MCF 10A (cell line): ENCODE measurements around the gene ZSCAN5A. TPM values are rescaled to one million over a fixed set of nuclear protein-coding genes. Genes with fewer than 3 reads are reported as not detected.
"Not testable (repeated sequence)": the region's sequence is repeated elsewhere in the genome, so short reads cannot be mapped to it uniquely, and the experiment has no call there.

Experiments
- BruUV-seq: library from RNA; stranded (reverse); fragments of 400-500 nt; replicated peaks from 2 replicates; lab custom pipeline; 2021; lab: Mats Ljungman, UMichigan
- CTCF ChIA-PET: fragments of 300-600 bp; sonication (Branson Sonifier 250); formaldehyde crosslinking; extraction: SDS; loops from one replicate; lab custom pipeline; 2021; ENCODE audit warnings: antibody characterized with exemption, inconsistent platforms; lab: Yijun Ruan, JAX
- POLR2A ChIA-PET: fragments of 300-600, 350-650 bp; sonication (Branson Sonifier 250); formaldehyde crosslinking; extraction: SDS; loops from one replicate; lab custom pipeline; 2020; ENCODE audit warnings: antibody characterized with exemption, inconsistent platforms; lab: Yijun Ruan, JAX
- DNase-seq: peaks from one replicate; pipeline ENCODE4 v3.0.0-alpha.2; 2018; ENCODE audit not compliant: unreplicated experiment
- H3K27ac Mint-ChIP-seq: one replicate; pipeline ENCODE4 v1.8.0; 2022; ENCODE audit warnings: mild to moderate bottlenecking, low read depth, mixed read lengths; ENCODE audit not compliant: unreplicated experiment
- H3K27me3 Mint-ChIP-seq: one replicate; pipeline ENCODE4 v1.8.0; 2022; ENCODE audit warnings: mixed read lengths; ENCODE audit not compliant: insufficient read depth, unreplicated experiment
- H3K36me3 Mint-ChIP-seq: one replicate; pipeline ENCODE4 v1.8.0; 2022; ENCODE audit warnings: mild to moderate bottlenecking, moderate library complexity, mixed read lengths; ENCODE audit not compliant: insufficient read depth, unreplicated experiment
- H3K4me1 Mint-ChIP-seq: one replicate; pipeline ENCODE4 v1.8.0; 2022; ENCODE audit warnings: mixed read lengths; ENCODE audit not compliant: insufficient read depth, unreplicated experiment
- H3K4me3 Mint-ChIP-seq: one replicate; pipeline ENCODE4 v1.8.0; 2022; ENCODE audit warnings: mild to moderate bottlenecking, moderate library complexity, mixed read lengths; ENCODE audit not compliant: unreplicated experiment
- H3K9me3 Mint-ChIP-seq: one replicate; pipeline ENCODE4 v1.8.0; 2022; ENCODE audit warnings: mixed read lengths; ENCODE audit not compliant: unreplicated experiment
- intact Hi-C: fragments of 100-400 bp; cut with micrococcal nuclease; formaldehyde crosslinking; loops from 2 replicates; pipeline ENCODE4 v1.14.1; 2022
- total RNA-seq: library from RNA; stranded (reverse); gene quantifications from 2 replicates; pipeline ENCODE4 v1.2.3, GENCODE V29; 2022
- TF ChIP-seq, protein P1 (sequence below): fragments of 200-600 bp; IDR thresholded peaks from one replicate; pipeline ENCODE4 v1.8.0; 2022; ENCODE audit warnings: antibody characterized with exemption, mild to moderate bottlenecking; ENCODE audit not compliant: unreplicated experiment

The ZSCAN5A gene
- total RNA-seq, 1 experiment from 2014 or later, result 8.1 TPM

DNA sequence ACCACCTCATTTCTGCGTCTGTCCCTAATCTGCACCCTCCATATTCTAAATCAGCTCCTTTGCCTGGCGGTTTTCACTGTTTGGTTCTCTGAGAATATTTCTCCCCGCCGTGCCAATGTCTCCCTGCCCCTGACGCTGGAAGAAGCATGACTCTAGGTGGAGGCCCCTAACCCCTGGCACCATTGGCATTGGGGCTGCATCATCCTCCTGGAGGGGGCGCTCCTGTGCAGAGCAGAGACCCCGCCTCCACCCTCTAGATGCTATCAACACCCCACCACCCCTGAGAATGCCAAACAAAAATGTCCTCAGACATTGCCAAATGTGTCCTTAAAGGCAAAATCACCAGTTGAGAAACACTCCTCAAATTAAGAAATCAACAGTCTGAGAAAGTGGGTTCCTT is 123.5 kb downstream of the ZSCAN5A start:
- no peak overlapping the region for H3K4me3 Mint-ChIP-seq
- no peak overlapping the region for H3K27ac Mint-ChIP-seq
- no TSS peak for BruUV-seq
- ChIA-PET CTCF (no interaction called here), POLR2A (no interaction called here)
- H3K9me3 Mint-ChIP-seq, result no peaks in the 10 kb centered on the region
- no peak for DNase-seq
- intact Hi-C loops, result no loop called here
- TF ChIP-seq, protein P1, sequence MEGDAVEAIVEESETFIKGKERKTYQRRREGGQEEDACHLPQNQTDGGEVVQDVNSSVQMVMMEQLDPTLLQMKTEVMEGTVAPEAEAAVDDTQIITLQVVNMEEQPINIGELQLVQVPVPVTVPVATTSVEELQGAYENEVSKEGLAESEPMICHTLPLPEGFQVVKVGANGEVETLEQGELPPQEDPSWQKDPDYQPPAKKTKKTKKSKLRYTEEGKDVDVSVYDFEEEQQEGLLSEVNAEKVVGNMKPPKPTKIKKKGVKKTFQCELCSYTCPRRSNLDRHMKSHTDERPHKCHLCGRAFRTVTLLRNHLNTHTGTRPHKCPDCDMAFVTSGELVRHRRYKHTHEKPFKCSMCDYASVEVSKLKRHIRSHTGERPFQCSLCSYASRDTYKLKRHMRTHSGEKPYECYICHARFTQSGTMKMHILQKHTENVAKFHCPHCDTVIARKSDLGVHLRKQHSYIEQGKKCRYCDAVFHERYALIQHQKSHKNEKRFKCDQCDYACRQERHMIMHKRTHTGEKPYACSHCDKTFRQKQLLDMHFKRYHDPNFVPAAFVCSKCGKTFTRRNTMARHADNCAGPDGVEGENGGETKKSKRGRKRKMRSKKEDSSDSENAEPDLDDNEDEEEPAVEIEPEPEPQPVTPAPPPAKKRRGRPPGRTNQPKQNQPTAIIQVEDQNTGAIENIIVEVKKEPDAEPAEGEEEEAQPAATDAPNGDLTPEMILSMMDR, result no peak
- H3K4me1 Mint-ChIP-seq, result no peaks in the 10 kb centered on the region
- H3K36me3 Mint-ChIP-seq, result no peaks in the 10 kb centered on the region
- H3K27me3 Mint-ChIP-seq, result no peaks in the 10 kb centered on the region

DNA sequence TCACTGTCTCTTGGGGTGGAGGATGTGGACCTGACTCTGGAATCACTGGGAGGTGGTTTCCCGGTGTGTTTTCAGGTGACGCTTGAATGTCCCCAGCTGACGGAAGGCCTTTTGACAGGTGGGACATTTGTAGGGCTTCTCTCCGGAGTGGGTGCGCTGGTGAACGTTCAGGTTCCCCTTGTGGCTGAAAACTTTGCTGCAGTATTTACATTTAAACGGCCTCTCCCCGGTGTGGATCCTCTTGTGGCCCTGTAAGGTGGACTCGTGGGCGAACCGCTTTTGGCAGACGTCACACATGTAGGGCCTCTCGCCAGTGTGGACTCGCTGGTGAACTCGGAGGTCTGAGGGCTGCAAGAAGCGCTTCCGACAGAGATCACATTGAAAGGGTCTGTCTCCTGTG is 124.9 kb downstream of the ZSCAN5A start:
- no peaks in the 10 kb centered on the region for H3K9me3 Mint-ChIP-seq
- no peaks in the 10 kb centered on the region for H3K27me3 Mint-ChIP-seq
- ChIA-PET POLR2A (no interaction called here), CTCF (no interaction called here)
- H3K4me3 Mint-ChIP-seq, result no peak overlapping the region
- BruUV-seq, result no TSS peak
- no peak overlapping the region for H3K27ac Mint-ChIP-seq
- no peaks in the 10 kb centered on the region for H3K36me3 Mint-ChIP-seq
- intact Hi-C loops, result no loop called here
- H3K4me1 Mint-ChIP-seq, result no peaks in the 10 kb centered on the region
- TF ChIP-seq, protein P1, result no peak
- DNase-seq, result no peak

DNA sequence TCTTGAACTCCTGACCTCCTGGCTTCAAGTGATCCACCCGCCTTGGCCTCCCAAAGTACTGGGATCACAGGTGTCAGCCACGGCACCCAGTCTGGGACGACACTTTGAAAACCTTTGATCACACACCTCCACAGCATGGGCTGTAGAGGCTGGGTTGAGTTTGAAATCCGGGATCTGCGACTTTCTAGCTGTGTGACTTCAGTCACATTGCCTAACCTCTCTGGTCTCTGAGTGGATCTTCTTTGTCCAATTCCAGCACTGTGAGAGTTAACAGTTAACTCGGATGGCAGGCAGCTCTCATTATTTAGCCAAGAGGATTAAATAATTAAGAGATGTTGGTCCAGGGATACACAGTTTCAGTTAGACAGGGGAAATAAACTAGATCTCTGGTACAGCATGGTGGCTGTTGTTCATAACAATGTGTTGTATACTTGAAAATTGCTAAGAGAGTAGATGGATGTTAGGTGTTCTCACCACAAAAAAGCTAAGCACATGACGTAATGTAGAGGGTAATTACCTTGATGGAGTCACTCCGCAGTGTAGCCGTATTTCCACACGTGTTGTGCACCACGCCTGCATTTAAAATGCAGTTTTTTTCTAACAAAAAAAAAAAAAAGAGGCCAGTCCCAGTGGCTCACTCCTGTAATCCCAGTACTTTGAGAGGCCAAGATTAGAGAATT is 136.9 kb downstream of the ZSCAN5A start:
- no peaks in the 10 kb centered on the region for H3K36me3 Mint-ChIP-seq
- no peaks in the 10 kb centered on the region for H3K27me3 Mint-ChIP-seq
- BruUV-seq, result no TSS peak
- no peaks in the 10 kb centered on the region for H3K4me1 Mint-ChIP-seq
- DNase-seq, result no peak
- POLR2A ChIA-PET, result interaction anchor here (0.5 to 0.9 kb wide), 2 partner anchors 87 to 127 kb away, joined by 4 to 7 read pairs; no protein-coding TSS in a partner anchor
- no peak overlapping the region for H3K27ac Mint-ChIP-seq
- CTCF ChIA-PET, result interaction anchor here (0.6 to 0.7 kb wide), 3 partner anchors 82 to 224 kb away, joined by 4 to 9 read pairs (median 4); no protein-coding TSS in a partner anchor
- H3K9me3 Mint-ChIP-seq, result no peaks in the 10 kb centered on the region
- intact Hi-C loops, result no loop called here
- H3K4me3 Mint-ChIP-seq, result no peak overlapping the region
- TF ChIP-seq, protein P1, result no peak

DNA sequence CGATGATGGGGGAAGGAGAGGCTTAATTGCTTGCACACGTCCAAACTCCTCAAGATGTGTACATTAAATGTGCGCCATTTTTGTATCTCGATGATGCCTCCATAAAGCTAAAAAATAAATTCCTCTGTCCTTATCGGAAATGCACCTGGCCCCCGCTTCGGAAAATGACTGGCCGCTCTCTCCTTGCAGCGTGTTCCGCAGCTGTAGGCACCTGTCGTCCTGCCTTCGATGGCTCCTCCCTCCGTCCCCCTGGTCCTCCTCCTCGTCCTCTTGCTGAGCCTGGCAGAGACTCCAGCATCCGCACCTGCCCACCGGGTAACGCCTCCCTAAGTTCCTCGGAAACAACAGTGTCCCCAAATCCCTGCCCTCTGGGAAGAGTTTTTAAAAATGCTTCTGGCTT is 137.8 kb downstream of the ZSCAN5A start:
- Mint-ChIP-seq H3K27me3 (no peaks in the 10 kb centered on the region), H3K4me1 (no peaks in the 10 kb centered on the region), H3K4me3 (no peak overlapping the region), H3K27ac (no peak overlapping the region), H3K9me3 (no peaks in the 10 kb centered on the region), H3K36me3 (no peaks in the 10 kb centered on the region)
- ChIA-PET POLR2A (no interaction called here), CTCF (interaction anchor here (0.5 to 1.0 kb wide), 7 partner anchors 21 to 344 kb away, joined by 3 to 9 read pairs (median 4); no protein-coding TSS in a partner anchor)
- TF ChIP-seq, protein P1, result no peak
- BruUV-seq, result no TSS peak
- intact Hi-C loops, result no loop called here
- no peak for DNase-seq

DNA sequence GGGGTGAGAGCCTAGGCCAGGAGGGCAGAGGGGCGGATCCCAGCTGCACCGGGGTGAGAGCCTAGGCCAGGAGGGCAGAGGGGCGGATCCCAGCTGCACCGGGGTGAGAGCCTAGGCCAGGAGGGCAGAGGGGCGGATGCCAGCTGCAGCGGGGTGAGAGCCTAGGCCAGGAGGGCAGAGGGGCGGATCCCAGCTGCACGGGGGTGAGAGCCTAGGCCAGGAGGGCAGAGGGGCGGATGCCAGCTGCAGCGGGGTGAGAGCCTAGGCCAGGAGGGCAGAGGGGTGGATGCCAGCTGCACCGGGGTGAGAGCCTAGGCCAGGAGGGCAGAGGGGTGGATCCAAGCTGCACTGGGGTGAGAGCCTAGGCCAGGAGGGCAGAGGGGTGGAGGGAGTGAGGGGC is 138.3 kb downstream of the ZSCAN5A start:
- DNase-seq, H3K4me1 Mint-ChIP-seq, H3K27me3 Mint-ChIP-seq, POLR2A ChIA-PET, BruUV-seq, H3K27ac Mint-ChIP-seq, intact Hi-C loops, H3K36me3 Mint-ChIP-seq, H3K9me3 Mint-ChIP-seq, H3K4me3 Mint-ChIP-seq: not testable (repeated sequence)
- CTCF ChIA-PET, result interaction anchor here (0.5 to 1.0 kb wide), 3 partner anchors 22 to 157 kb away, joined by 3 to 6 read pairs (median 3); no protein-coding TSS in a partner anchor

DNA sequence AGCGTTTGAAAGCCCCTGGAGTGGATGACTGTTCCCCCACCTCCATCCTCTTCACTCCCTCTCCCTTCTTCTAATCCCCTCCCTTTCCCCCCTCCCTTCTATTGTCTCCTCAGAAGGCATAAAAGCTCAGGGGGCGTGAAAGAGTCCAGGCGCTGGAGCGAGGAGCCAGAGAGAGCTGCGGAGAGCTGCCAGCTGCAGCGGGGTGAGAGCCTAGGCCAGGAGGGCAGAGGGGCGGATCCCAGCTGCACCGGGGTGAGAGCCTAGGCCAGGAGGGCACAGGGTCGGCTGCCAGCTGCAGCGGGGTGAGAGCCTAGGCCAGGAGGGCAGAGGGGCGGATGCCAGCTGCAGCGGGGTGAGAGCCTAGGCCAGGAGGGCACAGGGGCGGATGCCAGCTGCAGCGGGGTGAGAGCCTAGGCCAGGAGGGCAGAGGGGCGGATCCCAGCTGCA is 138.8 kb downstream of the ZSCAN5A start, which contains the start of gene GALP:
TSS of gene GALP (plus strand) at position 148 of the 447 bp plus-strand sequence. CDS start 1,101 bp downstream, outside the sequence.
- H3K36me3 Mint-ChIP-seq, H3K4me1 Mint-ChIP-seq, H3K9me3 Mint-ChIP-seq, H3K27ac Mint-ChIP-seq, H3K27me3 Mint-ChIP-seq, DNase-seq, H3K4me3 Mint-ChIP-seq, BruUV-seq, CTCF ChIA-PET, POLR2A ChIA-PET, intact Hi-C loops: not testable (repeated sequence)
